KMS-11 (cell line): ENCODE results near the gene NUDCD3.

Experiments
- H2AFZ ChIP-seq: fragments of 200-600 bp; sonication (generic); 2 replicates; pipeline ENCODE4 v1.6.1; 2016; ENCODE audit warnings: antibody characterized with exemption, mixed run types, low read depth
- H3K27ac ChIP-seq: fragments of 200-600 bp; sonication (generic); 2 replicates; pipeline ENCODE4 v1.6.1; 2016; ENCODE audit warnings: mild to moderate bottlenecking, mixed run types
- H3K27me3 ChIP-seq: fragments of 200-600 bp; sonication (generic); 2 replicates; pipeline ENCODE4 v1.6.1; 2017; ENCODE audit warnings: mild to moderate bottlenecking, low read depth, mixed run types, moderate library complexity; ENCODE audit not compliant: insufficient read depth
- H3K36me3 ChIP-seq: fragments of 200-600 bp; sonication (generic); 2 replicates; pipeline ENCODE4 v1.6.1; 2017; ENCODE audit warnings: mild to moderate bottlenecking, mixed run types; ENCODE audit not compliant: insufficient read depth
- H3K4me1 ChIP-seq: fragments of 200-600 bp; sonication (generic); 2 replicates; pipeline ENCODE4 v1.6.1; 2016; ENCODE audit warnings: mild to moderate bottlenecking, low read depth, mixed run types; ENCODE audit not compliant: poor library complexity, severe bottlenecking
- H3K4me2 ChIP-seq: fragments of 200-600 bp; sonication (generic); 2 replicates; pipeline ENCODE4 v1.7.0; 2016; ENCODE audit warnings: mild to moderate bottlenecking, mixed run types
- H3K4me3 ChIP-seq: fragments of 200-600 bp; sonication (generic); IDR thresholded peaks from 2 replicates; pipeline ENCODE4 v1.6.1; 2017; ENCODE audit warnings: low read depth, low read length, mixed read lengths; ENCODE audit not compliant: insufficient read depth
- H3K79me2 ChIP-seq: fragments of 200-600 bp; sonication (generic); 2 replicates; pipeline ENCODE4 v1.6.1; 2016; ENCODE audit warnings: low read depth, mixed run types; ENCODE audit not compliant: insufficient read depth
- H3K9ac ChIP-seq: fragments of 200-600 bp; sonication (generic); 2 replicates; pipeline ENCODE4 v1.6.1; 2016; ENCODE audit warnings: mild to moderate bottlenecking, mixed run types
- H4K20me1 ChIP-seq: fragments of 200-600 bp; sonication (generic); 2 replicates; pipeline ENCODE4 v1.6.1; 2016; ENCODE audit warnings: mild to moderate bottlenecking, mixed run types; ENCODE audit not compliant: insufficient read depth
- TF ChIP-seq, protein P1 (sequence below): fragments of 200-600 bp; sonication (generic); conservative IDR thresholded peaks from 2 replicates; pipeline ENCODE4 v1.6.1; 2017; ENCODE audit warnings: low read depth, mild to moderate bottlenecking, antibody characterized with exemption, low read length, moderate library complexity, mixed read lengths

The NUDCD3 gene

DNA sequence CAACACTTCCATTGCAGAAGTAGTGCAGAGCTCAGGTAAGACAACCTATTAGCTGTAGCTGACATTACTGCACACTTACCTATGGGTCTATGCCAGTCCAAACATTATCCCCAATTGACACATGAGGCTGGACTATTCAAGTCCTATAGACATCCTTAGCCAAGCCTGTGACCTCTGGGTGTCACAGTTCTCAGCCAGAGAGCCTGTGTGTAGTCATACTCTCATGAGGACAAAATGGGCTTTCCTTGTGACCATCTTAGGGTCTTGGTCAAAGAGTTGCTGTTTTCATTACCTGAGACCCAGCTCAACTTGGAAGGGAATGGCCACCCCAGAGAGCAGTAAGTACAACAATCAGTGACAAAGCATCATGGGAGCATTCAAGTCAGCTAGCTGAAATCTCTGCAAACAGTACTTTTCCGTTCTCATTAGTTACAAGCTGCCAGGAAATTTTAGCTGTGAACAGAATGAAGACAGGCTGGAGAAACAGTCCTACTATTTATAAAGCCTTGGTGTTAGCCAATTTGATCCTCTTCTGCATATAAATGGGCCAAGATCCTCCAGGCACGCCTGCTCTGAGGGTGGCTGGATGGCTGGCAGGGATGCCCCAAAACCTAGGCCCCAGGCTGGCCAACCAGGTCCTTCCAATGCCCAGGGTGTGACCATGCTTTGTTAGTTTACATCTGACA, 44.3 kb downstream of the NUDCD3 start:
- no peaks in the 10 kb centered on the region for H3K27me3 ChIP-seq
- H3K79me2 ChIP-seq: peaks cover 13% of the 10 kb centered on the region; the same call in 1 of the 2 replicates
- no peaks in the 10 kb centered on the region for H4K20me1 ChIP-seq
- H3K36me3 ChIP-seq: no peaks in the 10 kb centered on the region; the same call in 1 of the 2 replicates
- no peak overlapping the region for H3K4me3 ChIP-seq
- TF ChIP-seq, protein P1, sequence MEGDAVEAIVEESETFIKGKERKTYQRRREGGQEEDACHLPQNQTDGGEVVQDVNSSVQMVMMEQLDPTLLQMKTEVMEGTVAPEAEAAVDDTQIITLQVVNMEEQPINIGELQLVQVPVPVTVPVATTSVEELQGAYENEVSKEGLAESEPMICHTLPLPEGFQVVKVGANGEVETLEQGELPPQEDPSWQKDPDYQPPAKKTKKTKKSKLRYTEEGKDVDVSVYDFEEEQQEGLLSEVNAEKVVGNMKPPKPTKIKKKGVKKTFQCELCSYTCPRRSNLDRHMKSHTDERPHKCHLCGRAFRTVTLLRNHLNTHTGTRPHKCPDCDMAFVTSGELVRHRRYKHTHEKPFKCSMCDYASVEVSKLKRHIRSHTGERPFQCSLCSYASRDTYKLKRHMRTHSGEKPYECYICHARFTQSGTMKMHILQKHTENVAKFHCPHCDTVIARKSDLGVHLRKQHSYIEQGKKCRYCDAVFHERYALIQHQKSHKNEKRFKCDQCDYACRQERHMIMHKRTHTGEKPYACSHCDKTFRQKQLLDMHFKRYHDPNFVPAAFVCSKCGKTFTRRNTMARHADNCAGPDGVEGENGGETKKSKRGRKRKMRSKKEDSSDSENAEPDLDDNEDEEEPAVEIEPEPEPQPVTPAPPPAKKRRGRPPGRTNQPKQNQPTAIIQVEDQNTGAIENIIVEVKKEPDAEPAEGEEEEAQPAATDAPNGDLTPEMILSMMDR: no peak
- no peaks in the 10 kb centered on the region for H3K4me1 ChIP-seq
- no peak overlapping the region for H3K9ac ChIP-seq
- H3K4me2 ChIP-seq: no peak overlapping the region
- H2AFZ ChIP-seq: no peak overlapping the region
- H3K27ac ChIP-seq: no peak overlapping the region

GRCh38 chr7:44441079-44441478, 49.4 kb downstream of the NUDCD3 start:
- Histone ChIP-seq H3K79me2 (0 out of 2 replicates have a peak, but pooled peaks cover 7% of the 10 kb centered on the region), H3K9ac (no peak overlapping the region), H3K36me3 (no peaks in the 10 kb centered on the region), H3K27me3 (no peaks in the 10 kb centered on the region), H3K4me3 (no peak overlapping the region), H3K27ac (no peak overlapping the region), H2AFZ (no peak overlapping the region), H4K20me1 (0 out of 2 replicates have a peak, but pooled peaks cover 4% of the 10 kb centered on the region), H3K4me1 (no peaks in the 10 kb centered on the region), H3K4me2 (no peak overlapping the region)
- TF ChIP-seq, protein P1: no peak

DNA sequence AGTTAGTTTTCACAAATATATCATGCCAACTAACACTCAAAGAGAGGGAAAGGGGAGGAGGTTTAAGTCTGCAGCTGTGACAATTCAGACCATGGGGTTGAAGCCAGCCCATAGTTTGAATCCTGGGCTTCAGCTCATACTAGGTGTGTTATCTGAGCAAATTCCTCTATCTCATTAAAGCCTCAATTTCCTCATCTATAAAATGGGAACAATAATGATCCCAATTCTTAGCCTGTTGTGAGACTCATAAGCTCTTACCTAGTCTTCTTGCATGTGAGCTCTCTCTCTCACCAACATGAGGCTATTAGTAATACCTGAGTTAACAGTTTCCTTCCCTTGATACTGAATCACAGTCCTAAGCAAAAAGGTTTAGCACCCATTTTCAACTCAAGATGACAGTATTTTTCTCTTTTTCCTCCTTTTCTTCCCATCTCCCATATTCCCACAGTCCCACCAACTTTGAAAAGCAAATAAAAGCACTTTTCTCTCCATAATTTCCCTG, 49.8 kb downstream of the NUDCD3 start:
- no peaks in the 10 kb centered on the region for H3K36me3 ChIP-seq
- no peak overlapping the region for H3K27ac ChIP-seq
- H3K79me2 ChIP-seq: 0 out of 2 replicates have a peak, but pooled peaks cover 7% of the 10 kb centered on the region
- H3K9ac ChIP-seq: no peak overlapping the region
- H3K27me3 ChIP-seq: no peaks in the 10 kb centered on the region
- no peaks in the 10 kb centered on the region for H3K4me1 ChIP-seq
- H4K20me1 ChIP-seq: 0 out of 2 replicates have a peak, but pooled peaks cover 4% of the 10 kb centered on the region
- no peak overlapping the region for H3K4me3 ChIP-seq
- no peak overlapping the region for H3K4me2 ChIP-seq
- TF ChIP-seq, protein P1: no peak
- H2AFZ ChIP-seq: no peak overlapping the region

GRCh38 chr7:44439926-44440325, 50.5 kb downstream of the NUDCD3 start:
- no peak overlapping the region for H2AFZ ChIP-seq
- H3K79me2 ChIP-seq: 0 out of 2 replicates have a peak, but pooled peaks cover 7% of the 10 kb centered on the region
- no peak overlapping the region for H3K9ac ChIP-seq
- H3K27me3 ChIP-seq: no peaks in the 10 kb centered on the region
- no peak overlapping the region for H3K4me3 ChIP-seq
- 0 out of 2 replicates have a peak, but pooled peaks cover 4% of the 10 kb centered on the region for H4K20me1 ChIP-seq
- H3K4me1 ChIP-seq: no peaks in the 10 kb centered on the region
- H3K4me2 ChIP-seq: no peak overlapping the region
- TF ChIP-seq, protein P1: no peak
- H3K27ac ChIP-seq: no peak overlapping the region
- no peaks in the 10 kb centered on the region for H3K36me3 ChIP-seq
